ENCODE data around the gene HIGD1C.
"Not testable (repeated sequence)": the region's sequence is repeated elsewhere in the genome, so short reads cannot be mapped to it uniquely, and the experiment has no call there.

Gene HIGD1C

DNA sequence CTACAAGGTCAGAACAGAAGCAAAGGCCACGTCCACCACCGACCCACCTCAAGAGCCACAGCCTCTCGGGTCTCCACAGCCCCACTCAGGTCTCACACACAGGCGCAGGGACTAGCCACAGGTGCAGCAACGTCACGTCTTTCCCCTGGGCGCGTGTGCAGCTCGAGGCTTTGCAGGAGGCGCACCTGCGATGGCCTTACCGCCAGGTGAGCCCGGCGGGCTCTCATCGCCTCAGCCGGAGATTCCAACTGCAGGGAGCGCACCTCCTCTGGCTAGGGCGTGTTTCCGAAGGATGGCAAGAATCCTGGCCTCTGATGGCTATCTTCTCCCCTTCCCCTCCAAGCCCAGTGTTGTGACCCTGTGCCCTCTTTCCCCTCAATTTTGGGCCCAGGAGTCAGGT, at the start of gene HIGD1C:
TSS of gene HIGD1C (plus strand) at position 35 of the 400 bp plus-strand sequence. CDS start 1,455 bp downstream, outside the sequence.
- no peak for DNase-seq

DNA sequence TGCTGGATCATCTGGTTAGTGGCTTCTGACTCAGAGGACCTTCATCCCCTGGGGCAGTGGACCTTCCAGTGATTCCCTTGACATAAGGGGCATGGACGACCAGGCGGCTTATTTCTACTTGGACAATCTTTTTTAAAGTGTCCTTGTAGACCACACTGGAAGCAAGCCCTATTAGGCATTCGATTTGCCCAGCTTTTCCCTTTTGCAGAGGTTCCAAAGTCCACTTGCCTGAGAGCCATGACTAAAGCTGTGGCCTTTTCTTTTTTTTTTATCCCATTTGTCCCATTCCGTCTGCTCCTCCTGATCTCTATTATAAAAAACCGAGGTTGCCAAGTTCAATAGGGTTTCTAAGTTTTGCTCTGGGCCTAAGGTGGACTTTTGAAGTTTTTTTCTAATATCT, 43.9 kb upstream of the HIGD1C start:
- DNase-seq: not testable (repeated sequence)

DNA sequence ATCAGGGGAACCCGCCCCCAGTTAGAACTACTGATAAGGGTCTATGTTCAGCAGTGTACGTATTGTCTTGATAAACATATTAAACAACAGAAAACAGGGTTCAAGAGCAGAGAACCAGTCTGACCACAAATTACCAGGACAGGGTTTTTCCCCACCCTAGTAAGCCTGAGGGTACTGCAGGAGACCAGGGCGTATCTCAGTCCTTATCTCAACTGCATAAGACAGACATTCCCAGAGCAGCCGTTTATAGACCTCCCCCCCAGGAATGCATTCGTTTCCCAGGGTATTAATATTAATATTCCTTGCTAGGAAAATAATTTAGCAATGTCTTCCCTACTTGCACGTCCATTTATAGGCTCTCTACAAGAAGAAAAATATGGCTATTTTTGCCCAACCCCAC, 40.0 kb upstream of the HIGD1C start:
- DNase-seq: not testable (repeated sequence)

DNA sequence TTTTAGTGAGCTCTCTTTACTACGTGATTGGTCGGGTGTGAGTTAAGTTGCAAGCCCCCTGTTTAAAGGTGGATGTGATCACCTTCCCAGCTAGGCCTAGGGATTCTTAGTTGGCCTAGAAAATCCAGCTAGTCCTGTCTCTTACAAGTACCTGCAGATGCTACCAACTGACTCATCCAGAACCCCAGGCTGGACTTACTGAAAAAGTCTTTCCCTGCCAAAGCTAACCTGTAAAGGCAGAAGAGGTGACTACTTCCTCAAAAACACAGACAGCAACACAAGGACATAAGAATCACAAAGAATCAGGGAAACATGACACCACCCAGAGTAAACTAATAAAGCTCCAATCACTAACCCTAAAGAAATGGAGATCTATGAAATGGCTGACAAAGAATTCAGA, 39.1 kb upstream of the HIGD1C start:
- DNase-seq: no peak

DNA sequence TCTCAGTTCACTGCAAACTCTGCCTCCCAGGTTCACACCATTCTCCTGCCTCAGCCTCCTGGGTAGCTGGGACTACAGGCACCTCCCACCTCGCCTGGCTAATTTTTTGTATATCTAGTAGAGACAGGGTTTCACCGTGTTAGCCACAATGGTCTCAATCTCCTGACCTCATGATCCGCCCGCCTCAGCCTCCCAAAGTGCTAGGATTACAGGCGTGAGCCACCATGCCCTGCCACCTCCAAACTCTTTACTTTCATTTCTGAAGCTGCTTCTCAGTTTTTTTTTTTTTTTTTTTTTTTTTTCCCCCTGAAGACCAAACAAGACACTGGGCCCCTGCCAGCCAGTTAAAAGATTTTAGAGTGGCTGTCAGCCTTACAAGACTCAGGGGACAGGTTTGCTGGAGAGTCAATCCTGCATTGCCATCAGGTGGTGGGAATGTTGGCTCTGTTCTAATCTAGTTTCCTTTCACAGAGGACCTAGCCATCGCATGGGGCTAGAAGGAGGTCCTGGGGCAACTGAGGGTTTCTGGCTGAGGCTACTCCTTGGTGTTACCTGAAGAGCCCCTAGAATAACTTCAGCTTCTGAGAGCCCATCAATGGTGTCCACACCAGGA, 37.4 kb upstream of the HIGD1C start:
- DNase-seq: no peak

DNA sequence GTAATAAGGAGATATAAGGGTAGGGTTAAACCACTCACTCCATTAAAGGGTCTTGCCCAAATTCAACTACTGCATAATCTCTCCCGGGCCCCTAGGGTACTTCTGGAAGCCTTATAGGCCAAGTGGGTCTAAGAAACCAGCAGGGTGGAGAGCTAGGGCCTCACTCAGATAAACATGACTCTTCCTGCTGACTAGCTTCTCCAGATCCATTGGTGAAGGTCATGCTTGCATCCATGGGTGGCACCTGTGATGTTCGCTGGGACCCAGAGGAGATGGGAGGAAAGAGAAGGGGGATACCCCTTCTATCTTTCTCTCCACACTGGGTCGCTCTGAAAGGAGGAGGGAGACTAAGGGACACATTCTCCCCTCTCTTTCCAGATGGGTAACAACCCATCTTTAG, 36.1 kb upstream of the HIGD1C start:
- no peak for DNase-seq

DNA sequence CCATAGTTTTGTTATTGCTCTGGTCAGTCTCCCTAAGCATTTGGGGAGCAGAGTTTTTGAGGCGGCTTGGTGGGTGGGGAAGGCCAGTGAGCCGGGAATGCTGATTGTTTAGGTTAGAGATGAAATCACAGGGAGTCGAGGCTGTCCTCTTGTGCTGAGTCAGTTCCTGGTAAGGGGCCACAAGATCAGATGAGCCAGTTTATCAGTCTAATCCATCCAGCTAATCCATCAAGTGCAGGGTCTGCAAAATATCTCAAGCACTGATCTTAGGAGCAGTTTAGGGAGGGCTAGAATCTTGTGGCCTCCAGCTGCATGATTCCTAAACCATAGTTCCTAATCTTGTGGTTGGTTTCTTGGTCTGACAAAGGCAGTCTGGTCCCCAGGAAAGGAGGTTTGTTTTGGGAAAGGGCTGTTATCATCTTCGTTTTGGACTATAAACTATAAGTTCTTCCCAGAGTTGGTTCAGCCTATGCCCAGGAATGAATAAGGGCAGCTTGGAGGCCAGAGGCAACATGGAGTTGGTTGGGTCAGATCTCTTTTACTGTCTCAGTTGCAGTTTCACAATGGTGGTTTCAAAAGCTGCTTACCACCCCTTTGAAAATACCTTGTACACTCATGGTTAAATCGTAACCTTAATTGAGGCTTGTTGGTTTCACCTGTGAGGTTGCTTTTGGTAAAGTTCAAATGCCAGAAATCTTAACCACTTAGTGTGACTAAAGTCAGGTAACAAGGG, 33.6 kb upstream of the HIGD1C start:
- DNase-seq: no peak

DNA sequence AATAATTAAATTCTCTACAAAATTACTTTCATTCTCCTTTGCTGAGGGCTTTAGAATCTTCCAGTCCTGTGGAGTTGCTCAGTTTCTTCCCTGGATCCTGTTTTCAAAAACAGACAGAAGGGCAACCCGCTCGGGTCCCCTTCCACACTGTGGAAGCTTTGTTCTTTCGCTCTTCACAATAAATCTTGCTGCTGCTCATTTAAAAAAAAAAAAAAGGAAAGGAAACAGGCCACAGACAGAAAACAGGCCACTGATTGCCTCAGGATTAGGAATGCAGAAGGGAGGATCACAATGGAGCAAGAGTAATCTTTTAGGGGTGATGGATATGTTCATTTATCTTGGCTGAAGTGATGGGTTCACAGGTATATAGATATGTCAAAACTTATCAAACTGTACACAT, 29.5 kb upstream of the HIGD1C start:
- no peak for DNase-seq

DNA sequence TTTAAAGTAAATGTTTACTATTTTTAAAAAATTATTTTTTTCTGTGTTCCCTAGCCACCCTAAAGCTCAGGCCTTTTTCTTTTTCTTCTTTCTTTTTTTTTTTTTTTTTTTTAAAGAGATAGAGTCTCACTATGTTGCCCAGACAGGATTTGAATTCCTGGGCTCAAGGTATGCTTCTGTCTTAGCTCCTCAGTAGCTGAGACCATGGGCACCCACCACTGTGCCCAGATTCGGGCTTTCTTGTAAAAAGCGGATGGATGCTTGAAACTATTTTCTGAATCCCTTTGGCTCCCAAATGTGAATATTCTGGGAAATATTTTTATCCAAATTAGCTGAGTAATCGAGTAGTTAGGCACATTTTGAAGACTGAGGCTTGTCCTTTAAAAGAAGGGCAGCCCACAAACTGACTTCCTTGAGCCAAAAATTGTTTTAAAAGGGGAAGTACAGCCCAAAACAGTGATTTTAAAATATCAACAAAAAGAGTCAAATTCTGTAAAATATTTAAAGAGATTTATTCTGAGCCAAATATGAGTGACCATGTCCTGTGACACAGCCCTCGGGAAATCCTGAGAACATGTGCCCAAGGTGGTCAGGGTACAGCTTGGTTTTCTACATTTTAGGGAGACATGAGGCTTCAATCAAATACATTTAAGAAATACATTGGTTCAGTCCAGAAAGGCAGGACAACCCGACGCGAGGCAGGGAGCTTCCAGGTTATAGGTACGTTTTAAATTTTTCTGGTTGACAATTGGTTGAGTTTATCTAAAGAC, 28.8 kb upstream of the HIGD1C start:
- DNase-seq: no peak

DNA sequence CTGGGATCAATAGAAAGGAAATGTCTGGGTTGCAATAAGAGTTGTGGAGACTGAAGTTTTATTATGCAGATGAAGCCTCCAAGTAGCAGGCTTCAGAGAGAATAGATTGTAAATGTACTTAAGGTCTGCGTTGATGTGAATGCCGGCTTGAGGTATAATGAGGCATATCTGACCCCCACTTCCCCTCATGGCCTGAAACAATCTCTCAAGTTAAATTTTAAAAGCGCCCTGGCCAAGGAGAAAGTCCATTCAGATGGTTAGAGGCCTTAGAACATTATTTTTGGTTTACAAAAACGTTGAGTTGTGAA, 28.3 kb upstream of the HIGD1C start:
- no peak for DNase-seq

DNA sequence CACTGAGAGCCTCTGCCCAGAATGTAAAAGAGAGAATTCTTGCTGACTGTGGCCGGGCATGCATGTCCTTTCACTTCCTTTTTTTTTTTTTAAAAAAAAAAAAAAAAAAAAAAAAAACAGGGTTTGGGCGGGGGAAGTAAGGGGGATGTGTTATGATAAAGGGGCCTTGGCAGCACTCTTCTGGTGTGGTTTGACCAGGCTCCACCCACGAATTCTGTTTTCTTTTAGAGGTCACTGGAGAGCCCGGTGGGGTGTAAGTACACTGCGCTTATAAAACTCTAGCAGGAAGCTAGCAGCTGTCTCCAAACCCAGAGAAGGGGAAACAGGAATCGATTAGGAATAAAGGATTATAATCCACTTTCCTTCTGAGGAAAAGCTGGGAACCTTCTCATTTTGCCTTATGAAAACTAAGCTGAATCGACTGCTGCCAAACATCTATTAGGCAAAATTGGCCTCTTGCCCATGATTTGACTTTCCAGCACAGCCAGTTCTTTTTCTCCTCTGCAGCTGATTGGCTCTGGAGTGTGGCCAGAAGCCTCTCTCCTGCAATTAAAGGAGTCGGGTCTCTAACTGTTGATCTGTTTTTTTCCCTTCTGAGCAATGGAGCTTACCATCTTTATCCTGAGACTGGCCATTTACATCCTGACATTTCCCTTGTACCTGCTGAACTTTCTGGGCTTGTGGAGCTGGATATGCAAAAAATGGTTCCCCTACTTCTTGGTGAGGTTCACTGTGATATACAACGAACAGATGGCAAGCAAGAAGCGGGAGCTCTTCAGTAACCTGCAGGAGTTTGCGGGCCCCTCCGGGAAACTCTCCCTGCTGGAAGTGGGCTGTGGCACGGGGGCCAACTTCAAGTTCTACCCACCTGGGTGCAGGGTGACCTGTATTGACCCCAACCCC, 27.7 kb upstream of the HIGD1C start:
- DNase-seq: peak; percentile 86

DNA sequence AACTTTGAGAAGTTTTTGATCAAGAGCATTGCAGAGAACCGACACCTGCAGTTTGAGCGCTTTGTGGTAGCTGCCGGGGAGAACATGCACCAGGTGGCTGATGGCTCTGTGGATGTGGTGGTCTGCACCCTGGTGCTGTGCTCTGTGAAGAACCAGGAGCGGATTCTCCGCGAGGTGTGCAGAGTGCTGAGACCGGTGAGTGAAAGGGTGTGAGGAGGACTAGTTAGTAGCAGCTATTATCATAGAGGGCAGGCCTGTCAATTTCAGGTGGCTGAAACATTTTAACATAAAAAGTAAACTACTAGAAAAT, 27.0 kb upstream of the HIGD1C start:
- no peak for DNase-seq

DNA sequence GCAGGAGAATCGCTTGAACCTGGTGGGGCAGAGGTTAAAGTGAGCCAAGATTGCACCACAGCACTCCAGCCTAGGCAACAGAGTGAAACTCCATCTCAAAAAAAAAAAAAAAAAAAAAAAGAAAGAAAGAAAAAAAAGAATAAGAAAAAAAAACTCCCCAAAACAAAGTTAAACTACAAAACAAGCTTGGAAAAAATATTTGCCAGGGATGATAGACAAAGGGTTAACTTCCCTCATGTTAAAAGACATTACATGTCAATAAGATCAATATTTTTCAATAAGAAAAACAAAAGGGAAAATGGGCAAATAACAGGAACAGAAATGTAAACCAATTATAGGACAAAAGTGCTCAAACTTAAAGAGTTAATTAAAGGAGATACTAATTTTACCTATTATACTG, 26.4 kb upstream of the HIGD1C start:
- DNase-seq: no peak

DNA sequence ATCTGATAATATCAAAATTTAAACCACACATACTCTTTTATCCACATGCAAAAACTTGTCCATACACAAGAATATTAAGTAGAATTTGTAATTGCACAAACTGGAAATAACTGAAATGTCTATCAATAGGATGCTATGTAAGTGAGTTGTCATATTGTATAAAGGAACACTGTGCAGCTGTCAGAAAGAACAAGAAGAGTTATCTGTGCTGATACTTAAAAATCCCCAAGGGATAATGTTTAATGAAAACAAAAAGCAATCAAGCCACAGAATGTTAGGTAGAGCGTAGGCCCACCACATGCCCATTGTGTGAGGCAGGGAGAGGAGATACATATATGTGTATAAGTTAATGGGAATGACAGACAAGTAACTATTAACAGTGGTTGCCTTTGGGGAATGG, 25.9 kb upstream of the HIGD1C start:
- DNase-seq: no peak

DNA sequence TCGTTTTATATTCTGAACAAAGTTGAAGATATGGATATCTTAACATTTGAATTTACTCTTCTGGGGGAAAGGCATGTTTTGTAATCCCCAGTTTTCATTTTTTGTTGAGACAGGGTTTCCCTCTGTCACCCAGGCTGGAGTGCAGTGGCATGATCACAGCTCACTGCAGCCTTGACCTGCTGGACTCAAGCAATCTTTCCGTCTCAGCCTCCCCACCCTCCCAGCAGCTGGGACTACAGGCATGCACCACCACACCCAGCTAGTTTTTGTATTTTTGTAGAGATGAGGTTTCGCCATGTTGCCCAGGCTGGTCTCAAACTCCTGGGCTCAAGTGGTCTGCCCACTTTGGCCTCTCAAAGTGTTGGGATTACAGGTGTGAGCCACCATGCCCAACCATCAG, 25.4 kb upstream of the HIGD1C start:
- DNase-seq: not testable (repeated sequence)

DNA sequence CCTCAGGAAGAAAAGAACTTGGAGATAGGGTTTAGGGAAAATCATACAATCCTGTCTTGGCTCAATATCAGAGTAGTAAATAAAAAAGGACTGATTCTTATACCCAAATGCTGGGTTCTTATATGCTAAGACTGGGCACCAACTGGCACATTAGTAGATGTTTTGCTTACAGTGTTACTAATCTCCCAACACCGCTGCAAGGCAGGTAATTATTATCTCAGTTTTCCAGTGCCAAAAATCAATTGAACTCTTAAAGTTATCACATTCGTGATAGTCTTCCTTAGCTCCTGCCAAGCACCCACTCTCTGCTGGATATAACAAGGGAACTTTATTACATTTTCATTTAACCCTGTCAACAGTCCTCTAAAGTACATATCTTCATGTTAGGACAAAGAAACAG, 25.0 kb upstream of the HIGD1C start:
- no peak for DNase-seq

DNA sequence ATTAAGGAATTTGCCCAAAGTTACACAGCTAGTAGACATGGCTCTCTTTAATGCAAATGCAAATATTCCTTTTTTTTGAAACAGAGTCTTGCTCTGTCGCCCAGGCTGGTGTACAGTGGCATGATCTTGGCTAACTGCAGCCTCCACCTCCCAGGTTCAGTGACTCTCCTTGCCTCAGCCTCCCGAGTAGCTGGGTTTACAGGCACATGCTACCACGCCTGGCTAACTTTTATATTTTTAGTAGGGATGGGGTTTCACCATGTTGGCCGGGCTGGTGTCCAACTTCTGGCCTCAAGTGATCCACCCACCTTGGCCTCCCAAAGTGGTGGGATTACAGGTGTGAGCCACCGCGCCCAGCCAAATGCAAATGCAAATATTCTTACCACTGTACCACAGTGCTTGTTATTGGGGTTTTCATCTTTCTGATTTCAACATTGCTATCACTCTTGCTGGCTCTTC, 24.5 kb upstream of the HIGD1C start:
- no peak for DNase-seq

DNA sequence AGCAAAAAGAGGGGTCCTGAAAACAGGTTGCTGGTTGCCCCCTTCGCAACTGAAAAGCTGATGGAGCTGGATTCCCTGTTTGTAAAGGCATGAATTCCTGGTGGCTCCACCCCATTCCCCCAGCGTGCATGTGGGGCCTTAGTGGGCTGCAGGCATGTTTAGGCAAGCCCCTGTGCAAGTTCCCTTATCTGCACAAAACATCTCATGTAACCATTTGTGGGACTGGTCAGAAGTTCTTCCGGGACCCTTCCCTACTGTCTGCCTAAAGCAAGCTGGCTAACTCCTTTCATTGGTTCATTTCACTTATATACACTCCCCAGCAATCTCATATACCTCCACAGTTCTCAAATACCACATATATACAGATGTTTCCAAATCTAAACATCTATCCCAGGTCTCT, 24.0 kb upstream of the HIGD1C start:
- no peak for DNase-seq

DNA sequence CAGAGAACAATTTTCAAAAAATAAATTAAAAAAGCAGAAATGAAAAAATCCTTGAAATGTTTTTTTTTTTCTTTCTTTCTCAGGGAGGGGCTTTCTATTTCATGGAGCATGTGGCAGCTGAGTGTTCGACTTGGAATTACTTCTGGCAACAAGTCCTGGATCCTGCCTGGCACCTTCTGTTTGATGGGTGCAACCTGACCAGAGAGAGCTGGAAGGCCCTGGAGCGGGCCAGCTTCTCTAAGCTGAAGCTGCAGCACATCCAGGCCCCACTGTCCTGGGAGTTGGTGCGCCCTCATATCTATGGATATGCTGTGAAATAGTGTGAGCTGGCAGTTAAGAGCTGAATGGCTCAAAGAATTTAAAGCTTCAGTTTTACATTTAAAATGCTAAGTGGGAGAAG, 22.5 kb upstream of the HIGD1C start:
- no peak for DNase-seq

DNA sequence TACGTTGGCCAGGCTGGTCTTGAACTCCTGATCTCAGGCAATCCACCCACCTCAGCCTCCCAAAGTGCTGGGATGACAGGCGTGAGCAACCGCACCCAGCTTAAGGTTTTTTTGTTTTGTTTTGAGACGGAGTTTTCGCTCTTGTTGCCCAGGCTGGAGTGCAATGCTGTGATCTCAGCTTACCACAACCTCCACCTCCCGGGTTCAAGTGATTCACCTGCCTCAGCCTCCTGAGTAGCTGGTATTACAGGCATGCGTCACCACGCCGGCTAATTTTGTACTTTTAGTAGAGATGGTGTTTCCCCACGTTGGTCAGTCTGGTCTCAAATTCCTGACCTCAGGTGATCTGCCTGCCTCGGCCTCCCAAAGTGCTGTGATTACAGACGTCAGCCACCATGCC, 21.9 kb upstream of the HIGD1C start:
- DNase-seq: not testable (repeated sequence)

DNA sequence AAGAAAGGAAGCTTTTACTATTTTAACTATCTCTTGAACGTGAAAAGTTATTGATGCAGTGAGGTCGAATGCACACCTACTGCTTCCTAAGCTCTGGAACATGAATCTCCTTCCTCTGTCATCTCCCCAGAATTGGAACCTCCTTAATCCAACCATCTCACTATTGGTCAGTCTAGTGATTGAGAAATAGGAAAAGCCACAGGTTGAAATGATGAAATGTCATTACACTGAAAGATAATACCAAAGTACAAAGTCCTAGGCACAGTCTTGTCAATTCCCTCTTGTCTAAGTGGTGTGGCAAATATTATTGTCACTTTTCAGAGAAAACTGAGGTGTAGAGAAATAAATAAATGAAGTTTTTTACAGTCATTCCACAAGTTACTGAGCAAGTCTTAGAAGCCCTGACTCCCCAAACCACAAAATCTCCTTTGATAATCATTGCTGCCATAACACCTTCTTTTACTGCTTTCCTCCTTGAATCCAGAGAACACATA, 19.5 kb upstream of the HIGD1C start:
- no peak for DNase-seq

DNA sequence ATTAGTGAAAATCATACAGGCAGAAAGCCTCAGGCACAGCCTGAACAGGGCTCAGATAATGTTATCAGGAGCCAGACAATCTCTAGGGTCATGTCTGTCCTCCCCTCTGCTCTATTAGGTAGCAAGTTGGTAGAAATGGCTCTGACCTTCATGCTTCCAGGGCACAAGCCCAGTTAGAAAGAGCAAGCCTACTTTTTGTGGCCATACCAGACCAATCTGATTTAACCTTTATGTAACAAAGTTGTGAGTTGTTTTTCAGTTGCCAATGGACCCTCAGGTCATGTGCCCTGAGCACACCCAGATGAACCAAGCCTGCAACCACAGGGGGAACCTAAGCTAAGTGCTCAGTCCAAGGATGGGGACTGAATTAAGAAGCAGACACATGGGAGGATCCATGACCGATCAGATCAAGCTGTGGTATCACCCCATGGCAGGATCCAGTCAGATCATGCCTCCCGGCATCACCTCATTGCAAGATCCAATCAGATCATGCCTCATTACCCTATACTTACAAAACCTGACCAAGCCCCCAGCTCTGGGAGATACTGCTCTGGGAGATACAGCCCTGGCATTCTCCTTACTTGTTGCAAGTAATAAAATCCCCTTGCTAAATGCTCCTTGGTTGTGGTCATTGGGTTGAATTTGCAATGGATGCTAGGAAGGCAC, 18.8 kb upstream of the HIGD1C start:
- DNase-seq: no peak
